ENCODE data around the gene PLXDC1.

DNA sequence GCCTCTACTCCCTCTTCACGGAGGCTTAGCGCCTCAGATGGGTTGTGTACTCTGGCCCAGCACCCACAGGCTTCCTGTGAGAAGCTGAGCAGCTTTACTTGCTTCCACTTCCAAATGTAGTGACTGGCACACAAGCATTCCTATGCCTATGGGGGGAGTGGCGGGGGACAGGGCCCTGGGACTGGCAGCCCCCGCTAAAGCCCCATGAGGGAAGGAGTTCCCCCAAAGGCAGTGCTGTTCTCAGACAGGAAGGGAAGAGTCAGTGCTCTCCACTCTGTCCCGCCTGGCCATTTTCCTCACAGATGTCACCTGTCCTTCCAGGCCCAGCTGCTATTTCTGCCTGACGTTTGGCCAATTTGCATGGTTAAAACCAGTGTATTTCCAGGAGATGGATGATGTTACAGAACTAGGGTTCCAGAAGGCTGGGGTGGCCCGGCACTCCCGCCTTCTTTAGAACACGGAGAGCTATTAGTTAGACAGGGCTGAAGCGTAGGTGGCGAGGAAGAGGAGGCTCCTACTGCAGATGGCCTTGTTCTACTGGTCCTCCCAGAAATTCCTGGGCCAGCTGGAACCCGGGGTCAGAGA lies 100.3 kb downstream of the PLXDC1 start:
- no peak for TF ChIP-seq CTCF (IDR thresholded peaks at IDR 0.05)
- no peak for TF ChIP-seq POLR2A (IDR thresholded peaks at IDR 0.05)

Measured in adrenal gland (tissue), 5 donors.